ENCODE data around the gene CAMK4.

- TF ChIP-seq GATA3 (IDR thresholded peaks at IDR 0.05; ENCODE audit: low read depth, low read length): no peak
- TF ChIP-seq GATA2 (IDR thresholded peaks at IDR 0.05; ENCODE audit: low read depth, low read length): no peak; the same call in 1 of the 2 replicates
Observed at GRCh38 chr5:111461255-111461671, 237.1 kb downstream of the CAMK4 start.
